Neural cell (in vitro differentiated cells): Measurements from ENCODE around the gene NR2F1-AS1. TPM values are rescaled to one million over a fixed set of nuclear protein-coding genes. Genes with fewer than 3 reads are reported as not detected.

Experiments
- H2AFZ ChIP-seq: fragments of 200-600, 300-800 bp; sonication (generic), shearing (Covaris generic); 2 replicates; pipeline ENCODE4 v1.6.0; 2014; ENCODE audit warnings: low read depth, mild to moderate bottlenecking, antibody characterized with exemption, low read length, moderate library complexity
- H3F3A ChIP-seq: fragments of 200-600 bp; shearing (Covaris generic); 2 replicates; pipeline ENCODE4 v1.6.1; 2016; ENCODE audit warnings: mild to moderate bottlenecking, moderate library complexity, mixed read lengths, antibody characterized with exemption, low read length; ENCODE audit not compliant: insufficient read depth, poor library complexity, severe bottlenecking
- H3K27ac ChIP-seq: fragments of 200-600, 300-800 bp; sonication (generic), shearing (Covaris generic); 2 replicates; pipeline ENCODE4 v1.5.1; 2014; ENCODE audit warnings: mild to moderate bottlenecking, low read length, moderate library complexity
- H3K27me3 ChIP-seq: fragments of 300-800, 200-600 bp; sonication (generic), shearing (Covaris generic); 2 replicates; pipeline ENCODE4 v1.6.0; 2014; ENCODE audit warnings: mild to moderate bottlenecking, low read depth, low read length, moderate library complexity; ENCODE audit not compliant: insufficient read depth
- H3K36me3 ChIP-seq: fragments of 300-800, 200-600 bp; sonication (generic), shearing (Covaris generic); 2 replicates; pipeline ENCODE4 v1.5.1; 2014; ENCODE audit warnings: mild to moderate bottlenecking, antibody characterized with exemption, low read length, moderate library complexity; ENCODE audit not compliant: insufficient read depth
- H3K4me2 ChIP-seq: fragments of 300-800, 200-600 bp; sonication (generic), shearing (Covaris generic); 2 replicates; pipeline ENCODE4 v1.6.0; 2014; ENCODE audit warnings: mild to moderate bottlenecking, low read length
- H3K4me3 ChIP-seq: fragments of 300-800, 200-600 bp; sonication (generic), shearing (Covaris generic); 2 replicates; pipeline ENCODE4 v1.5.1; 2014; ENCODE audit warnings: mild to moderate bottlenecking, low read length, moderate library complexity
- H3K79me2 ChIP-seq: fragments of 200-600 bp; shearing (Covaris generic); replicated peaks from 2 replicates; pipeline ENCODE4 v1.6.0; 2014; ENCODE audit warnings: mild to moderate bottlenecking, low read length, moderate library complexity; ENCODE audit not compliant: insufficient read depth
- H3K9ac ChIP-seq: fragments of 300-800, 200-600 bp; sonication (generic), shearing (Covaris generic); 2 replicates; pipeline ENCODE4 v1.6.1; 2016; ENCODE audit warnings: mild to moderate bottlenecking, low read length, mixed read lengths
- H3K9me2 ChIP-seq: fragments of 200-600 bp; shearing (Covaris generic); 2 replicates; pipeline ENCODE4 v1.6.1; 2016; ENCODE audit warnings: mild to moderate bottlenecking, low read length, mixed read lengths; ENCODE audit not compliant: insufficient read depth
- H3K9me3 ChIP-seq: fragments of 200-600, 300-800 bp; sonication (generic), shearing (Covaris generic); 2 replicates; pipeline ENCODE4 v1.6.1; 2016; ENCODE audit warnings: mild to moderate bottlenecking, mixed run types, low read length, moderate library complexity, mixed read lengths
- H4K20me1 ChIP-seq: fragments of 200-600 bp; shearing (Covaris generic); 2 replicates; pipeline ENCODE4 v1.6.1; 2016; ENCODE audit warnings: mild to moderate bottlenecking, mixed run types; ENCODE audit not compliant: insufficient read depth
- CTCF ChIP-seq: fragments of 450-650 bp; IDR thresholded peaks from 2 replicates; pipeline ENCODE4 v1.5.1; 2014; ENCODE audit warnings: antibody characterized with exemption, mild to moderate bottlenecking, moderate library complexity; ENCODE audit not compliant: poor library complexity, severe bottlenecking
- EP300 ChIP-seq: fragments of 450-650 bp; conservative IDR thresholded peaks from 2 replicates; pipeline ENCODE4 v1.6.1; 2014; ENCODE audit warnings: antibody characterized with exemption, mild to moderate bottlenecking, moderate library complexity; ENCODE audit not compliant: poor library complexity, severe bottlenecking
- EZH2 ChIP-seq: fragments of 200-600, 300-800 bp; shearing (Covaris generic), sonication (generic); IDR thresholded peaks from 2 replicates; pipeline ENCODE4 v1.6.1; 2014; ENCODE audit warnings: antibody characterized with exemption, low read length, borderline replicate concordance, mild to moderate bottlenecking; ENCODE audit not compliant: insufficient read depth, poor library complexity, severe bottlenecking
- MXI1 ChIP-seq: fragments of 450-650 bp; conservative IDR thresholded peaks from 2 replicates; pipeline ENCODE4 v1.6.1; 2014; ENCODE audit warnings: antibody characterized with exemption, mild to moderate bottlenecking; ENCODE audit not compliant: poor library complexity, severe bottlenecking
- POLR2AphosphoS5 ChIP-seq: IDR thresholded peaks from 2 replicates; pipeline ENCODE4 v1.6.1; 2012
- RAD21 ChIP-seq: fragments of 450-650 bp; conservative IDR thresholded peaks from 2 replicates; pipeline ENCODE4 v1.6.1; 2014; ENCODE audit warnings: antibody characterized with exemption, mild to moderate bottlenecking, moderate library complexity
- REST ChIP-seq: IDR thresholded peaks from 2 replicates; pipeline ENCODE4 v1.6.1; 2012; ENCODE audit warnings: borderline replicate concordance
- SMC3 ChIP-seq: fragments of 450-650 bp; conservative IDR thresholded peaks from 2 replicates; pipeline ENCODE4 v1.6.1; 2014; ENCODE audit warnings: antibody characterized with exemption, mild to moderate bottlenecking, moderate library complexity; ENCODE audit not compliant: poor library complexity
- TAF1 ChIP-seq: IDR thresholded peaks from 2 replicates; pipeline ENCODE4 v1.6.1; 2012; ENCODE audit warnings: low read depth
- polyA plus RNA-seq: library from polyadenylated mRNA; depleted of rRNA; stranded (reverse); fragments of >200 nt; gene quantifications from 2 replicates; pipeline ENCODE4 v1.2.3, GENCODE V29; 2014

Gene NR2F1-AS1
- polyA plus RNA-seq, 1 donor from 2014 or later = 0.24 TPM

GRCh38 chr5:93578813-93579691, 2.0 kb downstream of the NR2F1-AS1 start:
- H3K27me3 ChIP-seq = peaks cover 98% of the 10 kb centered on the region
- H3K9me2 ChIP-seq = no peaks in the 10 kb centered on the region
- H3K9ac ChIP-seq = peak overlapping the region; percentile 34
- no peaks in the 10 kb centered on the region for H3K9me3 ChIP-seq
- no peak overlapping the region for H3K27ac ChIP-seq
- H3K4me2 ChIP-seq = no peak overlapping the region
- no peak for TF ChIP-seq EZH2
- TF ChIP-seq MXI1 = no peak
- TF ChIP-seq EP300 = no peak
- TF ChIP-seq TAF1 = no peak
- TF ChIP-seq REST = no peak
- TF ChIP-seq RAD21 = no peak
- TF ChIP-seq CTCF = no peak
- no peak for TF ChIP-seq POLR2AphosphoS5
- no peak for TF ChIP-seq SMC3
- H2AFZ ChIP-seq = no peak overlapping the region
- no peaks in the 10 kb centered on the region for H3K79me2 ChIP-seq
- H4K20me1 ChIP-seq = no peaks in the 10 kb centered on the region
- H3F3A ChIP-seq = peaks cover 5% of the 10 kb centered on the region
- no peaks in the 10 kb centered on the region for H3K36me3 ChIP-seq
- H3K4me3 ChIP-seq = peak overlapping the region; percentile 67

- Histone ChIP-seq H3K27ac (no peak overlapping the region), H3K9ac (no peak overlapping the region), H3K27me3 (peaks cover 99% of the 10 kb centered on the region), H3K9me3 (no peaks in the 10 kb centered on the region), H3K36me3 (no peaks in the 10 kb centered on the region), H2AFZ (no peak overlapping the region), H3K4me3 (no peak overlapping the region), H4K20me1 (no peaks in the 10 kb centered on the region), H3K4me2 (no peak overlapping the region), H3K9me2 (no peaks in the 10 kb centered on the region), H3K79me2 (no peaks in the 10 kb centered on the region), H3F3A (peaks cover 2% of the 10 kb centered on the region)
- TF ChIP-seq REST = no peak
- TF ChIP-seq SMC3 = no peak
- TF ChIP-seq EZH2 = no peak
- no peak for TF ChIP-seq MXI1
- TF ChIP-seq POLR2AphosphoS5 = no peak
Observed at GRCh38 chr5:93577854-93578812, 2.9 kb downstream of the NR2F1-AS1 start.
